RCC 7860 (cell line): Measurements from ENCODE around the gene PLXNB3.
"Not testable (repeated sequence)": the region's sequence is repeated elsewhere in the genome, so short reads cannot be mapped to it uniquely, and the experiment has no call there.

Experiments
- DNase-seq: peaks from one replicate; pipeline ENCODE4 v3.0.0-alpha.2; 2015; ENCODE audit warnings: low spot score
- FAIRE-seq: peaks from 2 replicates; lab custom pipeline; 2012; peaks lifted over from hg19 to GRCh38; lab: Jason Lieb, UNC

The PLXNB3 gene

DNA sequence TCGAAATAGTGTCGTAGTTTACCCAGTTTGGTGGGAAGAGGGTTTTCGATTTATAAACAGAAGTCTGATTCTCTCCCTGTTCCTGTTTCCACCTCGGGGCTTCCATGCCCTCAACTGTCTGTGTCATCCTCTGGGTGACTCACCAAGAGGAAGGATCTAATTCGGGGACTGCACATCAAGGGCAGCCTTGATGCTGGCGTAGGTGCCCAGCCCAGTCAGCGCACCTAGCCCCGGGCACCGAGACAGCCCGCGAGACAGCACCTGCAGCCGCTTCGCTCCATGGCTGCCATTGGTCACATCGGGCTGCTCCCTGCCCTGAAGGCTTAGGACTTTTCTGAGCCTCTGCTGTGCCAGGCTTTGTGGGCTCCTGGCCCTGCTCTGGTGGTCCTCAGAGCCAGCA is 31.6 kb upstream of the PLXNB3 start:
- DNase-seq: peak; percentile 4
- FAIRE-seq: no peak

DNA sequence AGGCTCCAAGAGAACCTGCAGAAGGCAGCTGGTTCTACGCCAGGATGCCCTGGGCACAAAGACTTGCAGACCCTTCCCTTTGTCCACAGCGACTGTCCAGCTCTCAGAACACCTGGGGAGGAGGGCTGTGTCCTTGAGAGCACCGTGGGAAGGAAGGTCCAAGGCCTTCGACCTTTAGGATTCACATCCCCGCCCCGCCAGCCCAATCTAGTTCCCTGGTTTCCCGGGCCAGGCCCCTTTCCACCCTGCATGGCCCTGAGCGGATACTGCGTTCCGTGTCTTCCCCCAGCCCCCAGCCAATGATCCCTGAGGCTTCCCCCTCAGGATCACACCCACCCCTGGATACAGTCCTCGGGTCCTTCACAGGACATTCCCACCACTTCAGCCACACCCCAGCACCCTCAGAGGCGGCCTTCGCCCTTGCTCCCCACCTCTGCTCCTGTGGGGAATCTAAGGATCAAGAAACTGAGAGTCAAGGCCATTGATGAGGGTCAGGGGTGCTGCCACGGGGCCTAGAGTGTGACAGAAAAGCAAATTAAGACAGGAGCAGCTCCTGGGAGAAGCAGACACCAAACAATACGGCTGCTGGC is 30.3 kb upstream of the PLXNB3 start:
- no peak for FAIRE-seq
- no peak for DNase-seq

DNA sequence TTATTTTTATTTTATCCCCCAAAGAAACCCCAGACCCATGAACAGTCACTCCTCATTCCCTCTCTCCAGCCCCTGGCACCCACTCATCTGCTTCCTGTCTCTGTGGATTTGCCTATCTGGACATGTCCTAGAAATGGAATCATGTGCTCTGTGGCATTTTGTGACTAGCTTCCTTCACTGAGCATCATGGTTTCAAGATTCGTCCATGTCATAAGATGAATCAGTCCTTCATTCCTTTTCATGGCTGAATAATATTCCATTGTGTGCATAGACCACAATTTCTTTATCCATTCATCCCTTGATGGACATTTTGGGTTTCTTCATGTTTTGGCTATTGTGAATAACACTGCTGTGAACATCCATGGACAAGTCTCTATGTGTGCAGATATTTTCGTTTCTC is 29.2 kb upstream of the PLXNB3 start:
- no peak for DNase-seq
- FAIRE-seq: no peak

DNA sequence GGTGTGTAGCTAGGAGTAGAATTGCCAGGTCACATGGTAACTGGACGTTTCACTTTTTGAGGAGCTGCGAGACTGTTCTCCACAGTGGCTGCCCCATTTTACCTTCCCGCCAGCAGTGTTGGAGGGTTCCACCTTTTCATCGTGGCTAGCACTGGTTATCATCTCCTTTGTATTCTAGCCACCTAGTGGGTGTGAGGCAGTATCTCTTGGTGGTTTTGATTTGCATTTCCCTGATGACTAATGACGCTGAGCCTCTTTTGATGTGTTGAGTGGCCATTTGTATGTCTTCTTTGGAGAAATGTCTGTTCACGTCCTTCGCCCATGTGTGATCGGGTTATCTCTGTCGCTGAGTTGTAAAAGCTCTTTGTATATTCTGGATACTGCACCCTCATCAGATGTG is 28.8 kb upstream of the PLXNB3 start:
- DNase-seq: no peak
- no peak for FAIRE-seq

DNA sequence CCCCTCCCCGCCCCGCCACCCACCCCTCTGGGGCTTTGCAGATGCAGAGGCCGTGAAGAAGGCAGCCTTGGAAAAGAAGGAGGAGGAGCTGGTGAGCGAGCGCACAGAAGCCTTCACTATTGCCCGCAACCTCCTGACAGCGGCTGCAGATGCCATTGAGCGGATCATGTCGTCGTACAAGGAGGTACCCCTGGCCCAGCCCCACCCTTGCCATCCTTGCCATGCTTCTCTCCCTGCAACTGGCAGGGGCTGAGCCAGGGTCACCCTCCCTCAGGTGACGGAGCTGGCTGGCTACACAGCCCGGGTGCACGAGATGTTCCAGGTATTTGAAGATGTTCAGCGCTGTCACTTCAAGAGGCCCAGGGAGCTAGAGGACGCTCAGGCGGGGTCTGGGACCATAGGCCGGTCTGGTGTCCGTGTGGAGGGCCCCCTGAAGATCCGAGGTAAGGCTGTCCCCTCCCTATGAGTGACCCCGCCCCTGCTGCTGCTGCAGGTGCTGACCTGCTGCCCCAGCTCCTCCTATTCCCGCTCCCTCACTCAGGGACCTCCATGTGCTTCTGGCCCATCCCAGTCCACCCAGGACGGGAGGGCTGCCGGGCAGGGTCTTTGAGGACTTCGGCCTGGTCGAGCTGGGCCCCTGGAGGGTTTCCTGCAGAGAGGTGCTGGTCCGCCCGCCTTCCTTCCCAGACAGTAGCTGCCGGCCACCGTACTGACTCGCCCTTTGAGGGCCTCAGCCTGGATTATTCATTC is 27.8 kb upstream of the PLXNB3 start:
- DNase-seq (no peak), FAIRE-seq (no peak)

DNA sequence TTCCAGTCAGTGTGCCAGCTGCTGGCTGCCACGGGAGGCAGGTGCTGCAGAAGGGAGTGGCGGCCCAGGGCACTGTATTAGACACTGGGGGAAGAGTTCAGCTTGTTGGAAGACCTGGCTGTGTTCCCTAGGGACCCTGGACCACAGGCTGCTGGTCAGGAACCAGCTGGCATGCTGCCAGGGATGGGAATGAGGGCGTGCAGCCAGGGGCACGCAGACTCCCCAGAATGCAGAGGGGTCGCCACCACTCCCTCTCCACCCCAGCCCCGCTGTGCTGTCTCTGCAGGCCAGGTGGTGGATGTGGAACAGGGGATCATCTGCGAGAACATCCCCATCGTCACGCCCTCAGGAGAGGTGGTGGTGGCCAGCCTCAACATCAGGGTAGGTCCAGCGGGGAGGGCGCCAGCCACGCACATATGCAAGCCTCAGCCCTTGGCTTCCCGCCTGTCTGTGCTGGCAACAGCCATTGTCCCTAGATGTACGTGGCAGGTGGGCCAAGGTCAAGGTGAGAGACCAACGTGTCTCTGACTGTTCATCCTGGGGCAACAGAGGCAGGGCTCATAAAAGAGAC is 27.1 kb upstream of the PLXNB3 start:
- no peak for DNase-seq
- no peak for FAIRE-seq

DNA sequence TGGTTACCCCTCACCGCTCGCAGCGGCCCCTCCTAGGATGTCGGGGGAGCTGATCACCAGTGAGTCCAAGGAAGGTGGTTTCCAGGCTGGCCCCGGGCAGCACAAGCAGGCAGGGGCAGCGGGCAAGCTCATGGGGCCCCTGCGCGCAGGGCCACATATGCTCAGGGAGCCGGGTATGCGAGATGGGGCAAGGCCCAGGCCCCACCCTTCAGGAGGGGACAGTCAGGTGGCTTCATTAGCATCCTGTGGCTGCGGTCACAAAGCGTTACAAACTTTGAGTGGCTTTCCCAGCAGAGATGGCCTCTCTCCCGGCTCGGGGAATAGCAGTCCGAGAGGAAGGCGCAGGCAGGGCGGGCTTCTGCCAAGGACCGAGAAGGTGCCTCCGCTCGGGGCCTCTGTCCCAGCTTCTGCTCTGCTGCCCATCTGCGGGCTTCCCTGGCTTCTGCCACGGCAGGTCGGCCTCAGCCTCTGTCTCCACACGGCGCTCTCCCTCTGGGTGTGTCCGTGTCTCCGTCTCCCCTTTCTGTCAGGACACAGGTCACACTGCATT is 25.9 kb upstream of the PLXNB3 start:
- DNase-seq: no peak
- no peak for FAIRE-seq

DNA sequence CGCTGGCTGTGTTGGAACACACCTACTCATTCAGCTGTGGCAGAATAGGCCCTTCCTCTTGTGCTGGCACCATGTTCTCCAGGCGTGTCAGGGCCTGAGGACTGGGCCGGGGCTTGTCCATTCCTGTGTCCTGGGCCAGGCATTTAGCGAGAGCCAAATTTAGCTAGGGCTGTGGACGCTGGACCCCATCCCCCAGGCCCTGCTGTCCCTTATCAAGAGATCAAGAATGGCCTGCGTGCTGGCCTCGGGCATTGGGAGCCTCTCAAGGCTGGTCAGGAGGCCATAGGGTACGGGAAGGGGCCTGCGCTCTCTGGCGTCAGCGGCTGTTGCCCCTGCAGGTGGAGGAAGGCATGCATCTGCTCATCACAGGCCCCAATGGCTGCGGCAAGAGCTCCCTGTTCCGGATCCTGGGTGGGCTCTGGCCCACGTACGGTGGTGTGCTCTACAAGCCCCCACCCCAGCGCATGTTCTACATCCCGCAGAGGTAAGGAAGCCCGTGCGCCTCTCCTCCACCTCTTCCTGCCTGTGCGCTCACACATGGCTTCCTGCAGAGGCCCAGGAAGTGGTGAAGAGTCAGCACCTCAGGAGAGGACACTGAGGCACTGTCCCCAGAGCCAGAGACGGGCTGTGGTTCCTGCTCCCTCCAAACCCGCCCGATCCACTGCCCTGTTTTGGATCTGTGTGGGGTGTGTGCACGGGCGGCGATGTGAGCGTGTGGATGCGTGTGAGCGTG is 24.1 kb upstream of the PLXNB3 start:
- no peak for DNase-seq
- FAIRE-seq: no peak

DNA sequence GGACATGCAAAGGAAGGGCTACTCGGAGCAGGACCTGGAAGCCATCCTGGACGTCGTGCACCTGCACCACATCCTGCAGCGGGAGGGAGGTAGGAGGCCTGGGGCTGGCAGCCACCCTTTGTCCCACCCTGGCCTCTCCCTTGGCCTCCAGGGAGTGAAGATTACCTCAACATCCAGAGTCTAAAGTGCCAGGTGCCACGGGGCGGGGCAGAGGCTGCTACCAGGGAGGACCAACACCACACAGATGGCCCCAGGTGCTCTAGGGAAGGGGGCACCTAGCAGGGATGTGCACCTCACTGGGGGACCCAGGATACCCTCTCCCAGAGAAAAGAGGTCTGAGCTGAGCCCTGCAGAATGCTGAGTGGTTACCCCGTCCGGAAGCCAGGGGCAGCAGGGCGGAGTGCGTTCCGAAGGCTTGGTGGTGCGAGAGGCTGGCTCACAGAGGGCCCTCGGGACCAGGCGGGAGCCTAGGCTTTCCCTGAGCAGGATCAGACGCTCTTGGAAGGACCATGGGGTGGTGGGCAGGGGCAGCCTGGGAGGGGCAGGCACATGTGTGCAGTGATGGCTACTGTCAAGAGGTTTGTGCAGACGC is 23.3 kb upstream of the PLXNB3 start:
- FAIRE-seq (no peak), DNase-seq (no peak)

DNA sequence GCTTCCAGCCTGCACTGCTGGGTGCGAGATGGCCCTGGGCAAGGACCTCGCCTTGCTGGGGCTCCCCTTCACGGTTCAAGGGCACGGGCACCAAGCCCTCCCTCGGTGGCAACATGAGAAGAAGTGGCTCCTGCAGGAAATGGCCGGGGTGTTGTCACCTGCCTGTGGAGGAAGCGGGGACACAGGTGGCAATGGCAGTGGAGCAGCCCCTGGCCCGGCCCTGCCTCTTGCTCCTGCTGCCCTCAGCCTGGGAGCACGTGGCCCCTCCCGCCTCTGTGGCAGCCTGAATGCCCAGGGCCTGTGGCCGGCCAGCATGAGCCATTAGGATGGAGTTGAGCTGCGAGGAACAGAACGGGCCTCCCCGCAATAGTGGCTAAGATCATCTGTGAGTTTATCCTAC is 22.6 kb upstream of the PLXNB3 start:
- FAIRE-seq: no peak
- no peak for DNase-seq

DNA sequence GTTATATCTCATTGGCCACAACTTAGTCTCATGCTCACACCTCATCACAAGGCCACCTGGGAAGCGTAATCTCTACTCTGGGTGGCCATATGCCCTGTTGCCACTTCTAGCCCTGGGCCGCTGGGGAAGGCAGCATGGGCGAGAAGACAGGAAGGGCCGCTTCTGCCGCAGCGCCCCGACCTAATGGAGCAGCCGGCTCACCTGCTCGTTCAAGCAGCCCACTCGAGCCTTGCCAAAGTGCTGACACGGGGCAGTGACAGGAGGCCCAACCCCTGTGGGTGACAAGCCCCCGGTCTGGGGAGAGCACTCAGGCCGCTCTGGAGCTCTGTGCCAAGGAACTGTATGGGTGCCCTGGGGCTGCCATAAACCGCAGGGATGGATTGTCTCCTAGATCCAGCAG is 21.9 kb upstream of the PLXNB3 start:
- not testable (repeated sequence) for FAIRE-seq

DNA sequence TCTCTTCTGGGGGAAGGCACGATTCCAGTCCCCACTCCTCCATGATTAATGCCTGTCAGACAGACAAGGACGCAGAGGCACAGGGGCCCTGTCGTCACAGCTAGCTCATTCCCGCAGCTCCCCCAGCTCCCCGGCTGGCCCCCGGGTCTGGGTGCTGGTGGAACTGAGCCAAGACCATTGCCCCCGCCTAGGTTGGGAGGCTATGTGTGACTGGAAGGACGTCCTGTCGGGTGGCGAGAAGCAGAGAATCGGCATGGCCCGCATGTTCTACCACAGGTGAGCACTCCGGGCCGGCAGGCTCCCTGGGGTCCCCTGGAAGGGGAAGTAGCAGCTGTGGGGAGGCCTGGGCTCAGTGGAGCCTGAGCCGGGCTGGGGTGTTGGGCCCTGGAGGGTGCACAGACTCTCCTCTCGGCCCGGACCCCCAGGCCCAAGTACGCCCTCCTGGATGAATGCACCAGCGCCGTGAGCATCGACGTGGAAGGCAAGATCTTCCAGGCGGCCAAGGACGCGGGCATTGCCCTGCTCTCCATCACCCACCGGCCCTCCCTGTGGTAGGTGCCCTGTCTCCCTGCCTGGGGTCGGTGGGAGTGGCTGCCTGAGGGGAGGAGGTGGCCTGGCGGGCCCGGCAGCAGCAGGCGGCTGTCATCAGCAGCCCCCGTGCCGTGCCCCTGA is 21.1 kb upstream of the PLXNB3 start:
- not testable (repeated sequence) for FAIRE-seq, DNase-seq

More for the DNA sequence above, 21.9 kb upstream of the PLXNB3 start:
- DNase-seq: not testable (repeated sequence)

DNA sequence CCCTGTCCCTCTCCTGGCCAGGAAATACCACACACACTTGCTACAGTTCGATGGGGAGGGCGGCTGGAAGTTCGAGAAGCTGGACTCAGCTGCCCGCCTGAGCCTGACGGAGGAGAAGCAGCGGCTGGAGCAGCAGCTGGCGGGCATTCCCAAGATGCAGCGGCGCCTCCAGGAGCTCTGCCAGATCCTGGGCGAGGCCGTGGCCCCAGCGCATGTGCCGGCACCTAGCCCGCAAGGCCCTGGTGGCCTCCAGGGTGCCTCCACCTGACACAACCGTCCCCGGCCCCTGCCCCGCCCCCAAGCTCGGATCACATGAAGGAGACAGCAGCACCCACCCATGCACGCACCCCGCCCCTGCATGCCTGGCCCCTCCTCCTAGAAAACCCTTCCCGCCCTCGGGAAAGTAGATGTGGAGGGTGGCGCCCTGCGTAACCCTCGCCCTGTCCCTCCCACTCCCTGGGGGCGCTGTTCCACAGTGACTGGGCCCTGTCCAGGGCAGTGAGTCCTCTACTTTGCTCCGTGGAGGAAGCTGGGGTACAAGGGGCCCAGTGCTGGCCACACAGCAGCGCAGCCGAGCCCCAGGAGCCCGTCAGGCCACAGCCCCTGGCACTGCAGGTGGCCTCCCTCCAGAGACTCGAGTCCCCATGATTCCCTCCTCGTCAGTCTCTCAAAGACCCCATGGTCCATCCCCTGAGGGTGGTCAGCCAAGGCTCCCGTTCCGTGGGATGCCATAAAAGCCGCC is 20.4 kb upstream of the PLXNB3 start:
- FAIRE-seq, DNase-seq: not testable (repeated sequence)

DNA sequence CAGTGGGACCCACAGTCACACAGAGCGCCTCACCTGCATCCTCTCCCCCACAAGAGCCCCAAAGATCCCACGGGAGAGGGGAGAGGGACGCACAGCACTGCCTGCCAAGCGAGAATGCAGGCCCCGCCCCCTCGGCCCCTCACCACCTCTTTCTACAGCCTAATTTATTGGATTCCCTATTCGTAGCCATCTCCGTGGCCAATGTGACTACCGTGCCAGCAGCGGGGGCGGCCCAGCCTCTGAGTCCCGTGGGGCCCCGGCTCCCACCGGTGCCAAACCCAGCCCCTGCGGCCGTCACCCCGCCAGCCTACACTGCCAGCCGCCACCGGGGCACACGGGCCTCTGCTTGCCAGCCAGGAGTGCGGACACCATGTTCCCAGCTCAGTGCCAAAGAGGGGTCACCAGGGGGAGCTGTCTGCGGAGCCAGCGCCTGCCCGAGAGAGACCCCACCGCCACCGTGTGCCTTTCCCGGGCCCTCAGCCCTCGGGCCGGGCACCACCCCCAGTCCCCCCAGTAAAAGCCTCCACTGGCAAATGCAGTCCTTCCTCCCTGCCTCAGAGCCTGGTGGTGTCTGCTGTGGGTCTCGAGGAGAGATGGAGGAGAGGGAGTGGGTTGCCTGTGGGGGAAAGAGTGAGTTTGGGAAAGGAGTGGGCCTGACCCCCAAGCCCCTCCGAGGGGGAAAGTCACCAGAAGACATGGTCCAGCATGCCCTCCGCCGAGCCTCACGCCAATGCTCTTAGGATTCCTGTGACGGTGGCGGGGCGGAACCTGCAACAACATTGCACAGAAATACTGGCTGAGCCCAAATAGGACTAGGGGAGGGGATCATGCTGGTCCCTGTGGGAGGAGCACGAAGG is 19.6 kb upstream of the PLXNB3 start:
- DNase-seq: no peak
- FAIRE-seq: no peak

DNA sequence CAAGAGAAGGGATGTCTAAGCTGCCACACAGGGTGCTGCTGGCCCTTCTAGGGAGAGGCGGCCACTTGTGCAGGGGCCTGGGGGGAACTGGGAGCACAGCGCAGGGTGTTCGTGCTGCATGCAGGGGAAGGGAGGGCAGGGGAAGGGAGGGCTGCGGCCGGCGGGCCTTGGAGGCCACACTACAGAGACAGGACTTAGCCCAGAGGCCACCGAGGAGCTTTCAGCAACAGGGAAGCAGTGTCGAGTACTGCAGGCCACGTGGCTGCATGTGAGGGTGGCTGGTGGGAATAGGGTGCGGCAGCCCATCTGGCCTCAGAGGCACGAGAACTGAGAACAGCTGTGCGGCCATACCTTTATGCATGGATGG is 19.0 kb upstream of the PLXNB3 start:
- not testable (repeated sequence) for FAIRE-seq

DNA sequence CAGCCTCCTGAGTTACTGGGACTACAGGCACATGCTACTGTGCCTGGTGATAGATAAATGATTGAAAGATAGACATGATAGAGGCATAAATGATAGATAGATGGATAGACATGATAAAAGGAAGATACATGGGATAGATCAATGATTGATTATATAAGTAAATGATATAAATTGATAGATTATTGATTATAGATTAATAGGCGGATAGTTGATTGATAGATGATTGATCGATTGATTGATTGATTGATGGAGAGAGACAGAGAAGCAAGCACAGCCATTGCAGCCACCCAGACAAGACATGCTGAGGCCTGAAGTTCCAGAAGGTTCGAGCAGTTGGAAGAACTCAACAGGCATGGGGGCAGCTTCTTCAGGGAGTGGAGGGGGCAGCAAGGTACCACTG is 17.7 kb upstream of the PLXNB3 start:
- FAIRE-seq: no peak
- DNase-seq: no peak

More for the DNA sequence above, 19.0 kb upstream of the PLXNB3 start:
- DNase-seq: not testable (repeated sequence)

DNA sequence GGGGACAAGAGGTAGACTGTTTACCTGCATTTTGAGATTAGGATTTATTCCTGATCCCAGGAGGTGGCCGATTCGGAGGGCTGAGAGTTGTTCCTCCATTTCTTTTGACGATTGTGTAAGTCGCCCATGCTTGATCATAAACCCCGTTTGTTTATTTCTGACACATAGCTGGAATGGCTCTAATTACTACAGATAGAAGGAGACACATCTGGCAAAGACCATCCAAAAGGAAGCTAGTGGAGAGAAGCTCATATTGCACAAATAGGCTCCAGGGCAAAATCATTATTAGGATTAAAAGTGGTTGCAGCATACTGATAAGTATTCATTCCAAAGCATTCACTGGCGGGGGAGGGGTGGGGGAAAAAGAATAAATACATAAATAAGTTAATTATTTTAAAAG is 17.1 kb upstream of the PLXNB3 start:
- not testable (repeated sequence) for FAIRE-seq

DNA sequence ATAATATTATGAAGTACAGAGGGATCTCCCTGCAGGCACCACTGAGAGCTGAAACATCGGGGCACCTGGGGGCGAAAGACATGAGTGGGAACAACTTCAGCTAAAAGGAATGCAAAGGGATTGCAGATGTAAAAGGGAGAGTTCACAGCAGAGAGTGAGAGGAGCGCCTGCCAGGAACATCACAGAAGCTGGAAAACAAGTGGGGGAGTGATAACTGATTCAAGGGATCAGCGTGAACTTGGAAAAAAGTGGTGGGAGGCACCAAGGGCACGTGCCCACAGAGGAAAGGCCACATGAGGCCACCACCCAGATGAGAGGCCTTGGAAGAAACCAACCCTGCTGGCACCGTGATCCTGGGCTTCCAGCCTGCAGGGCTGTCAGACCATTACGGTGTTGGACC is 15.0 kb upstream of the PLXNB3 start:
- DNase-seq, FAIRE-seq: not testable (repeated sequence)

More for the DNA sequence above, 17.1 kb upstream of the PLXNB3 start:
- not testable (repeated sequence) for DNase-seq
